Muscle of leg (tissue), 16 donors: Measurements from ENCODE around the gene ZNF749. TPM values are rescaled to one million over a fixed set of nuclear protein-coding genes. Genes with fewer than 3 reads are reported as not detected.

Experiments
- DNase-seq: peaks from one replicate; pipeline ENCODE4 v3.0.0; 2013
- H3K27ac ChIP-seq: one replicate; pipeline ENCODE4 v1.5.1; 2013; ENCODE audit warnings: mild to moderate bottlenecking, low read length, control low read depth
- H3K27me3 ChIP-seq: one replicate; pipeline ENCODE4 v1.6.1; 2013; ENCODE audit warnings: low read length; ENCODE audit not compliant: control insufficient read depth, insufficient read depth
- H3K36me3 ChIP-seq: one replicate; pipeline ENCODE4 v1.6.1; 2013; ENCODE audit warnings: low read length; ENCODE audit not compliant: control insufficient read depth, insufficient read depth
- H3K4me1 ChIP-seq: one replicate; pipeline ENCODE4 v1.6.1; 2013; ENCODE audit warnings: low read length; ENCODE audit not compliant: control insufficient read depth, insufficient read depth
- H3K4me3 ChIP-seq: one replicate; pipeline ENCODE4 v1.5.1; 2013; ENCODE audit warnings: low read length, control low read depth
- H3K9me3 ChIP-seq: replicated peaks from 2 replicates; pipeline ENCODE4 v1.6.1; 2013; ENCODE audit warnings: low read depth, low read length; ENCODE audit not compliant: control insufficient read depth
- WGBS: methylation state at CpG from one replicate; pipeline ENCODE4 v1.1.5; 2013; ENCODE audit warnings: missing lambda C conversion rate; ENCODE audit not compliant: insufficient coverage; 5-methylcytosine and 5-hydroxymethylcytosine counted together
- long read RNA-seq, 11 donors: transcript quantifications; one replicate each; lab custom pipeline, GENCODE V29; 2026
- polyA plus RNA-seq, 8 donors: library from polyadenylated mRNA; unstranded; fragments of 120-200 nt; gene quantifications; one replicate each; pipeline versions ENCODE4 v1.2.1 to v1.2.3, GENCODE V29; 2013; ENCODE audit warnings: inconsistent platforms in 1 of 8, low replicate concordance in 1 of 8; ENCODE audit not compliant: insufficient read length in 8 of 8, insufficient read depth in 1 of 8
- total RNA-seq: library from RNA; stranded (reverse); fragments of 120-200 nt; gene quantifications from one replicate; pipeline ENCODE4 v1.2.4, GENCODE V29; 2013

ZNF749 gene
- total RNA-seq (11.3 TPM), polyA plus RNA-seq (1 to 10 TPM; 3.8 to 8.0 (median 6.0) TPM)
- long read RNA-seq, donor 1, partial matches to known transcripts = 0 of 1 reads
- long read RNA-seq, donor 1, other reads (novel, unspliced or antisense) = 0 of 1 reads
- long read RNA-seq, donor 2 = 0 reads
- long read RNA-seq, donor 3, partial matches to known transcripts = 0 of 2 reads
- long read RNA-seq, donor 3, other reads (novel, unspliced or antisense) = 0 of 2 reads
- long read RNA-seq, donor 4, partial matches to known transcripts = 0 of 1 reads
- long read RNA-seq, donor 4, other reads (novel, unspliced or antisense) = 0 of 1 reads
- long read RNA-seq, donor 5, transcript ZNF749-203 (2 exons, 677 nt) = major isoform, 6 of 17 reads
- long read RNA-seq, donor 5, partial matches to known transcripts = 0 of 17 reads
- long read RNA-seq, donor 5, other reads (novel, unspliced or antisense) = 9 of 17 reads
- long read RNA-seq, donor 6, partial matches to known transcripts = 0 of 4 reads
- long read RNA-seq, donor 6, other reads (novel, unspliced or antisense) = 0 of 4 reads
- long read RNA-seq, donor 7 = 0 reads
- long read RNA-seq, donor 8, partial matches to known transcripts = 0 of 2 reads
- long read RNA-seq, donor 8, other reads (novel, unspliced or antisense) = 0 of 2 reads
- long read RNA-seq, donor 9, partial matches to known transcripts = 0 of 1 reads
- long read RNA-seq, donor 9, other reads (novel, unspliced or antisense) = 0 of 1 reads
- long read RNA-seq, donor 10, partial matches to known transcripts = 5 of 7 reads
- long read RNA-seq, donor 10, other reads (novel, unspliced or antisense) = 0 of 7 reads
- long read RNA-seq, donor 11, partial matches to known transcripts = 0 of 5 reads
- long read RNA-seq, donor 11, other reads (novel, unspliced or antisense) = 0 of 5 reads

DNA sequence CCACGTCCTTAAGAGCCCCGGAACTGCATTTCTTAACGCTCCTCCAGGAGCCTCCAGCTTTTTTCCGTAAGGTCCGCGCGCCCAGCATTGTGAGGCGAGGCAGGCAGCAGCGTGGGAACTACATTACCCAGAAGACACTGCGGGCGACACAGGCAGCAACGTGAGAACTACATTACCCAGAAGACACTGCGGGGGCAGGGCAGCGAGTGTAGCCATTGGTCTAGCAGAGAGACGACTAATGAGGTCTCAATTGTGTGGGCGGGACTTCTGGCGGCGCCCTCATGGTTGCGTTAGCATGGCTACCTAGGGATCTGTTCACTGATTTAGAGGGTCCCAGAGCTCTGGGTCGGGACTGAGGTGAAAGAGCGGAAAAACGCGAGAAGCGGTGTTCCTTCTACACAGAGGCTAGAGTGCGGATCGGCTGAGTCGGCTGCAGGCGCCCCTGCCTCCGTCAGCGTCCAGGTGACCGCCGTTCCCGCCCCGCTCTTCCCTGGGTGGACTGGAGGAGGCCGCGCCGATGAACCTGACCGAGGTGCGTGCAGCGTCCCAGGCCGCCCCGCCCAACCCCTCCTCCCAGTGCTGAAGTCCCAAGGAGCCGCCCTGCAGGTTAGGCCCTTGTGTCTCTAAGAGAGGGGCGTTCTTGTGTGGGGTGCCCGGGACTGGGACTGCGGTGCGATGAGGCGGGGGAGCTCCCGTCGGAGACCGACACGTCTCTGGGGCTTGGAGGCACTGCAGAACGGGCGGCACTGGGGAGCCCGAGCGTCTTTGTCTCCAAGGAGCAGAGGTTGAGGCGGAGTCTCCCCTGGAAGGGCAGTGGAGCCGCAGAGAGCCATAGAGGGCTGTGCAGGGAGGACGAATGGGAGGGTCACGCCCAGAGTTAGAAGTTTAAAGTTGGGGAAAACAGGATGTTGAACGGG, at the start of gene ZNF749:
ZNF749 (plus strand) TSS at position 264 of the 917 bp plus-strand sequence; CDS start at position 518, 254 bp downstream.
- H3K36me3 ChIP-seq = peaks cover 15% of the 10 kb centered on the region
- under 1% methylated on average over 55 of the region's 61 CpGs for WGBS
- DNase-seq = peak; percentile 99
- H3K4me3 ChIP-seq = peak within 1 kb of the TSS; percentile 93
- peaks cover 10% of the 10 kb centered on the region for H3K4me1 ChIP-seq
- H3K9me3 ChIP-seq = peaks cover 2% of the 10 kb centered on the region
- H3K27me3 ChIP-seq = no peaks in the 10 kb centered on the region
- peak within 1 kb of the TSS; percentile 45 for H3K27ac ChIP-seq

DNA sequence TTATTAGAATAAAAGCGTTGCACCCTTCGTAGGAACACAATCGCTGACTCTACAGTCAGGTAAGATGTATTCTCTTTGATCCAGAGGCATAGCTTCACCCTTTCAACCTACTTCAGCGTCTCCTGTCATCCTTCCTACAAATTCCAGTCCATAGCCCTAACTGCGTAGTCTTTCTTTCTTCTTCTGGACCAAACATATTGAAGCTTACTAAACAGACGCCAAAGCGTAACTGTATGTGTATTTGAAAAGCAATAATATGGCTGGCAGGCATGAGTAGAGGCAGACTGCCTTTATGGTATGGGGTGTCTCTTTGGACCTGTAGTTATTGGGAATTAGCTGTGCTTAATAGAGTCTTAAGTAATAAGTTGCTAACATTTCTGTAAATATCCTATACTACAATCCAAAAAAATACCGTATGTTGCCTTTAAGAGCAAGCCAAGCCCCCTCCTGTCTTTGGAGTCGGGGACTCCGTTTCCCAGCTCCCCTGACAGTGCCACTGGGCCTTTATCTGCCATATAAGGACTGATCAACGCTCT, 45.9 kb upstream of the ZNF749 start:
- 43% methylated on average over 8 of the region's 11 CpGs for WGBS
- Histone ChIP-seq H3K9me3 (no peaks in the 10 kb centered on the region), H3K4me1 (peaks cover 8% of the 10 kb centered on the region), H3K36me3 (peaks cover 12% of the 10 kb centered on the region), H3K27me3 (no peaks in the 10 kb centered on the region), H3K27ac (peak overlapping the region; percentile 98), H3K4me3 (peak overlapping the region; percentile 35)
- no peak for DNase-seq

DNA sequence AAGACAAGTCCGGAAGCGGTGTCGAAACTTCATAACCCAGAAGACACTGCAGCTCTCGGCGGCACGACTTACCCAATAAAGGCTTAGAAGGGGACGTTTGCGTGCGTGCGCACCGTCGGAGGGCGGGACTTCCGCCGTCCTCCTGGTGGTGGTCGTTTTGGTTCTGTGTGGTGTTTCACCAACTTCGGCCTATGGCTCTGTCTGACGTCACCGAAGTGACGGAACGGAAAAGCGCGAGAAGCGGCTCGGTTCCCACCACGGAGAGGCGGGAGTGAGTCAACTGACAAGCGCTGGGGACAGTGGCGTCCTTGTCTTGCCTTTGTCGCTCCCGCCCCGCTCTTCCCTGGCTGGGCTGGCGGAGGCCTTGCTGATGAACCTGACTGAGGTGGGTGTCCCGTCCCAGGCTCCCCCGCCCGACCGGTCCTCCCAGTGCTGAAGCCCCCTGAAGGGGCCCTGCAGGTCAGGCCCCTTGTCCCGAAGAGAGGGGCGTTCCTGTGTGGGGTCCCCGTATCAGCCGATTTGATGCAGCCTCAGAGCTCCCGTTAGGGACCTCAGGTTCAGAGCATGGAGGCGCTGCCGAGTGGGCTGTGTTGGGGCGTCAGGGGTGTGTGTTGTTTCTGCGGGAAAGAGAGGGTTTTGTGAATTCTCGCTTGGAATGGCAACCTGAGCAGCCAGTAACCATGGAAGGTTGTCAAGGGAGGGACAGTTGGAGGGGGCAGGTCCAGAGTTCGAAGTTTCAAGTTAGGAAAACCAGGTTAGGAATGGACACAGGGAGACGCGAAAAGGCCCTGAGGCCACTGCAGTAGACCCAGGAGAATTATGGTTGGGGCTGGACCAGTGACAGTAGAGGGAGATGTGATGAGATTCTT, 45.2 kb upstream of the ZNF749 start, which contains the start of gene ZNF548:
ZNF548 (plus strand) TSS at position 125 of the 869 bp plus-strand sequence; CDS start at position 371, 246 bp downstream.
- WGBS = under 1% methylated on average over 42 of the region's 50 CpGs

DNA sequence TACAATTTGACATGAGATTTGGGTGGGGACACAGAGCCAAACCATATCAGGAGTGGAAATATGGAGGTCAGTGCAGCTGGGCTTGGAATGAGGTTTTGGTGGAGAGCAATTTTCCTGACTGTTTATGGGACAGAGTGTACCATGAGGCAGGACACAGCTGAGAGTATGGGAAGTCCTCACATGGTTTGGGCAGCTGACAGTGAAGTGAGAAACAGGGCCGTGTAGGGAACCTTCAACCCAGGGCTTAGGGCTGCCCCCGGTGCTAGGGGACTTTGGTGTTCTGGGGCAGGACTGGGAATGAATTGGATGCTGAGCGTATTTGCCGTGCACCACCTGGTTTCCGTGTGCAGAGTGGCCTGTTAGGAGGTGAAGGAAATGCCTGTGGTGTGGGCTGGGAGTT, 39.4 kb upstream of the ZNF749 start:
- no peak overlapping the region for H3K4me3 ChIP-seq
- 90% methylated on average over 5 of the region's 5 CpGs for WGBS
- peaks cover 8% of the 10 kb centered on the region for H3K9me3 ChIP-seq
- peaks cover under 1% of the 10 kb centered on the region for H3K4me1 ChIP-seq
- H3K27ac ChIP-seq = no peak overlapping the region
- no peaks in the 10 kb centered on the region for H3K27me3 ChIP-seq
- DNase-seq = no peak
- H3K36me3 ChIP-seq = peaks cover 56% of the 10 kb centered on the region

More for the DNA sequence above, 45.2 kb upstream of the ZNF749 start, which contains the start of gene ZNF548:
- peak; percentile 100 for DNase-seq
- peak within 1 kb of the TSS; percentile 94 for H3K4me3 ChIP-seq
- H3K9me3 ChIP-seq = no peaks in the 10 kb centered on the region
- peak within 1 kb of the TSS; percentile 98 for H3K27ac ChIP-seq
- peaks cover 15% of the 10 kb centered on the region for H3K36me3 ChIP-seq
- H3K27me3 ChIP-seq = no peaks in the 10 kb centered on the region
- H3K4me1 ChIP-seq = peaks cover 8% of the 10 kb centered on the region

DNA sequence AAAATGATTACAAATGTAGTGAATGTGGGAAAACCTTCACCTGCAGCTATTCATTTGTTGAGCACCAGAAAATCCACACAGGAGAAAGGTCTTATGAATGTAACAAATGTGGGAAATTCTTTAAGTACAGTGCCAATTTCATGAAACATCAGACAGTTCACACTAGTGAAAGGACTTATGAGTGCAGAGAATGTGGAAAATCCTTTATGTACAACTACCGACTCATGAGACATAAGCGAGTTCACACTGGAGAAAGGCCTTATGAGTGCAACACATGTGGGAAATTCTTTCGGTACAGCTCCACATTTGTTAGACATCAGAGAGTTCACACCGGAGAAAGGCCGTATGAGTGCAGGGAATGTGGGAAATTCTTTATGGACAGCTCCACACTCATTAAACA, 36.3 kb upstream of the ZNF749 start:
- H3K36me3 ChIP-seq = peaks cover 49% of the 10 kb centered on the region
- H3K9me3 ChIP-seq = peaks cover 15% of the 10 kb centered on the region
- no peaks in the 10 kb centered on the region for H3K4me1 ChIP-seq
- H3K27ac ChIP-seq = no peak overlapping the region
- H3K27me3 ChIP-seq = no peaks in the 10 kb centered on the region
- no peak for DNase-seq
- WGBS = 100% methylated on average over 1 of the region's 5 CpGs
- H3K4me3 ChIP-seq = no peak overlapping the region

DNA sequence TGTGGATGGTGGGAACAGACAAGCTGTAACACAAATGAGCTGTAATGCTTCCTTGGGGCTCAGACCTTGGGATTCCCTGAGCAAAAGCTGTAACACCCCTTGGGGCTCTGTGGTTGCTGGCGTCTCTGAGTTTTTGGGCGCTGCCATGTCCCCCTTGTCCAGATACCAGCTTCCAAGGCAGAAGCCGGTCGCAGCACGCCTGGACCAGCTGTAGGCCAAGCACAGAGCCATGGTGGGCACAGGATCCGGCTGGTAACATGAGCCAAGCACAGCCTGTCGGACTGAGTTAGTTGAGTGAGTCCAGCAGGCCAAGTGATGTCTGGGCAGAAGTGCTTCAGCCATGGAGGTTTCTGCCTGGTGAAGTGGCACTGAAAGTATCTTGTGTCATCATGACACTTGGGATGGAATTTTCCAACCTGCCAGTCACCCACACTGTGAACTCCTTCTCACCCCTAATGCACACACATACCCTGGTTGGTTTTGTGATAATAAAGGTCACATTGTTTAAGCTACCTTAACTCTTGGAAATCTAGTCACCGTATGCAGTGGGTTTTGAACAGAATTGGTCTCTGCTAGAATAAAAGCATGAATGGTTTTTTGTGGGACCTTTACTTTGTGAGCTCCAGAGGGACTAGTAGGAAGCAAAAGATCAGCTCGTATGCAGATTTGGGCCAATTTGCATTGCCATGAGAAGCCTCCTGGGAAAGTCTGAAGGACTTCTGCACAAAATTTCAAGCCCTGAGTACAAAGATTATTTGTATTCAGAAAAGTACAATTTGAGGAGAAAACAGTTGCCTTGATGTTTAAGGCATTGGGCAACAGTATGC, 31.2 kb upstream of the ZNF749 start:
- WGBS = 94% methylated on average over 6 of the region's 9 CpGs
- Histone ChIP-seq H3K4me3 (no peak overlapping the region), H3K36me3 (peaks cover 7% of the 10 kb centered on the region), H3K27me3 (no peaks in the 10 kb centered on the region), H3K9me3 (peaks cover 8% of the 10 kb centered on the region), H3K4me1 (no peaks in the 10 kb centered on the region), H3K27ac (no peak overlapping the region)
- no peak for DNase-seq

DNA sequence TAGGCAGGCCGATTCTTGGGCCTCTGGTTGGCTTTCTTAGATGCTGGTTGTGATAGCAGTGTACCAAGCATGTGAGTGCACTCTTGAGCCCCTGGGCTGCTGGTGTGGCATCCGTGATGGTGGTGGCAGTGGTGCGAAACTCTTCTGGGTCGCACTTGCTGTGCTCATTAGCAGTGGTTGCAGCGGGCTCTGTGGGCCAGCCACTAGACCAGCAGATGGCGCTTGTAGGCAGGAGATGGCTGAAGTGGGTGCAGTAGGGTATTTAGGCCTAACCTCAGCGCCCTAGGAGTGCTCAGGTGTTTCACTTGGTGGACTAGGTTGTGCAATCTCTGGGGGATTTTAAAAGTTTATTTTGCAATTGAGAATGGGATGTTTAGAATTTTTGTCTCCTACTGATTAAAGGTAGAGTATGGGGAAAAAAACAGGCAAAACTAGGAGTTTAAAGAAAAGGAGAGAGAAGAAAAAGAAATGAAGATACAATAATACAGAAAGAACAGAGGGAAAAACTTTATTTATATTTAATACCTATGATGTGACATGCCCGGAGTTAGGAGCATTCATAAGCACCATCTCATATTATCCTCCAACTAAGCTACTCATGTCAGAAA, 28.5 kb upstream of the ZNF749 start:
- peak; percentile 34 for DNase-seq
- Histone ChIP-seq H3K27ac (no peak overlapping the region), H3K27me3 (no peaks in the 10 kb centered on the region), H3K4me3 (no peak overlapping the region), H3K36me3 (no peaks in the 10 kb centered on the region), H3K4me1 (peaks cover 5% of the 10 kb centered on the region), H3K9me3 (peaks cover 8% of the 10 kb centered on the region)
- WGBS = 13% methylated on average over 7 of the region's 8 CpGs
